Spinal cord (tissue), 9 donors: ENCODE data around the gene SCUBE3. TPM values are rescaled to one million over a fixed set of nuclear protein-coding genes. Genes with fewer than 3 reads are reported as not detected.

ENCODE experiments used
- DNase-seq, 6 donors: peaks; one replicate each; pipeline versions ENCODE4 v3.0.0 to v3.0.0-alpha.2; 2013 to 2015; ENCODE audit warnings: low spot score in 6 of 6, low read depth in 4 of 6
- H3K27ac ChIP-seq: one replicate; pipeline ENCODE4 v1.5.1; 2013; ENCODE audit warnings: low read depth, low read length, control low read depth
- H3K27me3 ChIP-seq: one replicate; pipeline ENCODE4 v1.6.1; 2013; ENCODE audit warnings: low read length; ENCODE audit not compliant: control insufficient read depth, insufficient read depth
- H3K36me3 ChIP-seq: one replicate; pipeline ENCODE4 v1.6.1; 2013; ENCODE audit warnings: low read length; ENCODE audit not compliant: control insufficient read depth, insufficient read depth
- H3K4me1 ChIP-seq: one replicate; pipeline ENCODE4 v1.6.1; 2013; ENCODE audit warnings: low read length; ENCODE audit not compliant: control insufficient read depth, insufficient read depth
- H3K4me3 ChIP-seq: one replicate; pipeline ENCODE4 v1.5.1; 2013; ENCODE audit warnings: low read depth, low read length, control low read depth
- H3K9me3 ChIP-seq: one replicate; pipeline ENCODE4 v1.6.1; 2013; ENCODE audit warnings: low read length; ENCODE audit not compliant: control insufficient read depth, insufficient read depth
- polyA plus RNA-seq, 2 donors: library from polyadenylated mRNA; unstranded; fragments of 120-200 nt; gene quantifications; one replicate each; pipeline ENCODE4 v1.2.1, GENCODE V29; 2013; ENCODE audit not compliant: insufficient read length in 2 of 2
- total RNA-seq, 2 donors: library from RNA; depleted of rRNA in 1 of 2; stranded (reverse); fragments of 120-200 nt in 1 of 2; fragments of >200 nt in 1 of 2; gene quantifications; one replicate each; pipeline versions ENCODE4 v1.2.3 to v1.2.4, GENCODE V29; 2013 to 2014

The SCUBE3 gene
- total and polyA plus RNA-seq, 4 donors, result 4.4 to 11.5 (median 7.9) TPM

GRCh38 chr6:35300848-35301247 is 87.1 kb downstream of the SCUBE3 start:
- H3K4me3 ChIP-seq, result no peak overlapping the region
- H3K4me1 ChIP-seq, result peaks cover 21% of the 10 kb centered on the region
- H3K27ac ChIP-seq, result no peak overlapping the region
- H3K9me3 ChIP-seq, result no peaks in the 10 kb centered on the region
- DNase-seq, result no peak
- H3K36me3 ChIP-seq, result peaks cover 20% of the 10 kb centered on the region
- no peaks in the 10 kb centered on the region for H3K27me3 ChIP-seq

Other genes starting within 250 kb of the SCUBE3 start
- gene TCP11, start 72.6 kb upstream of the SCUBE3 start, total RNA-seq, result 1 to 10 TPM in 1 of 2 donors, under 1 TPM in 1; 0.30 to 2.0 TPM
- under 1 TPM; 0.41 to 0.48 TPM for gene TCP11, start 72.6 kb upstream of the SCUBE3 start, polyA plus RNA-seq
- gene ZNF76, start 45.8 kb downstream of the SCUBE3 start, total RNA-seq, result 10 to 100 TPM; 15.5 to 28.5 TPM
- gene ZNF76, start 45.8 kb downstream of the SCUBE3 start, polyA plus RNA-seq, result 10 to 100 TPM; 46.9 to 61.2 TPM
- gene DEF6, start 83.9 kb downstream of the SCUBE3 start, total RNA-seq, result 1 to 10 TPM; 4.9 to 6.2 TPM
- gene DEF6, start 83.9 kb downstream of the SCUBE3 start, polyA plus RNA-seq, result 1 to 10 TPM; 6.3 to 6.7 TPM
- 10 to 100 TPM in 1 of 2 donors, 1 to 10 TPM in 1; 4.9 to 12.8 TPM for gene PPARD, start 128.6 kb downstream of the SCUBE3 start, total RNA-seq
- 10 to 100 TPM; 42.6 to 44.1 TPM for gene PPARD, start 128.6 kb downstream of the SCUBE3 start, polyA plus RNA-seq
- 10 to 100 TPM in 1 of 2 donors, 1 to 10 TPM in 1; 6.1 to 13.1 TPM for gene FANCE, start 238.4 kb downstream of the SCUBE3 start, total RNA-seq
- 10 to 100 TPM; 11.5 to 14.5 TPM for gene FANCE, start 238.4 kb downstream of the SCUBE3 start, polyA plus RNA-seq